Nephron progenitor cell (in vitro differentiated cells): ENCODE data around the gene KRT25.

Experiments used
- DNase-seq: peaks from one replicate; pipeline ENCODE4 v3.0.0; 2021
- H3K27ac Mint-ChIP-seq: 2 replicates; pipeline ENCODE4 v1.8.0; 2021; ENCODE audit warnings: mild to moderate bottlenecking, moderate library complexity, mixed read lengths
- H3K27me3 Mint-ChIP-seq: 2 replicates; pipeline ENCODE4 v1.8.0; 2021; ENCODE audit warnings: mild to moderate bottlenecking, low read depth, mixed read lengths; ENCODE audit not compliant: poor library complexity
- H3K36me3 Mint-ChIP-seq: 2 replicates; pipeline ENCODE4 v1.8.0; 2021; ENCODE audit warnings: low read depth, mixed read lengths
- H3K4me1 Mint-ChIP-seq: 2 replicates; pipeline ENCODE4 v1.8.0; 2021; ENCODE audit warnings: mixed read lengths
- H3K4me3 Mint-ChIP-seq: 2 replicates; pipeline ENCODE4 v1.8.0; 2021; ENCODE audit warnings: mild to moderate bottlenecking, moderate library complexity, mixed read lengths
- H3K9me3 Mint-ChIP-seq: 2 replicates; pipeline ENCODE4 v1.8.0; 2021; ENCODE audit warnings: mild to moderate bottlenecking, moderate library complexity, mixed read lengths
- TF ChIP-seq, protein P1 (sequence below): fragments of 200-600 bp; sonication (generic); IDR thresholded peaks from 2 replicates; pipeline ENCODE4 v1.5.0; 2021; ENCODE audit warnings: antibody characterized with exemption

Gene KRT25

DNA sequence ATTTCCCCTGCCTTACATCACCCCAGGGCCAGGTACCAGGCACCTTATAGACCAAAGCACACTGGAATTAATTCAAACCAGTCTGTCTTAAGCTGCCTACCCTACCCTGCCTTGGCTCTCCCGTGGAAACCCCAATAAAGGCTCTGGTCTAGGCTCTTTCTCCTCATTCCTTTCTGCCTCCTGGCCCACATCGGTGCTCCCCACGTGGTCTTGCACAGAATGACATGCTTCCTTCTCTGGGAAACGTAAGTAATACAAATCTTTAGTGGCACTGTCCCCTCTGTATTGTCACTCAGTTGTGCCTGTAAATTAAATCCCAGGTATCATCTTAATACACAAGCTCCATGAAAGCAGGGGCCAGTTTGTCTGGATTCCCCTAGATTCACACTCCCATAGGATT lies 16.6 kb downstream of the KRT25 start:
- Mint-ChIP-seq H3K27me3 (peaks cover 30% of the 10 kb centered on the region), H3K36me3 (no peaks in the 10 kb centered on the region), H3K4me3 (no peak overlapping the region), H3K27ac (no peak overlapping the region), H3K4me1 (no peaks in the 10 kb centered on the region), H3K9me3 (peaks cover 17% of the 10 kb centered on the region)
- DNase-seq: no peak
- TF ChIP-seq, protein P1, sequence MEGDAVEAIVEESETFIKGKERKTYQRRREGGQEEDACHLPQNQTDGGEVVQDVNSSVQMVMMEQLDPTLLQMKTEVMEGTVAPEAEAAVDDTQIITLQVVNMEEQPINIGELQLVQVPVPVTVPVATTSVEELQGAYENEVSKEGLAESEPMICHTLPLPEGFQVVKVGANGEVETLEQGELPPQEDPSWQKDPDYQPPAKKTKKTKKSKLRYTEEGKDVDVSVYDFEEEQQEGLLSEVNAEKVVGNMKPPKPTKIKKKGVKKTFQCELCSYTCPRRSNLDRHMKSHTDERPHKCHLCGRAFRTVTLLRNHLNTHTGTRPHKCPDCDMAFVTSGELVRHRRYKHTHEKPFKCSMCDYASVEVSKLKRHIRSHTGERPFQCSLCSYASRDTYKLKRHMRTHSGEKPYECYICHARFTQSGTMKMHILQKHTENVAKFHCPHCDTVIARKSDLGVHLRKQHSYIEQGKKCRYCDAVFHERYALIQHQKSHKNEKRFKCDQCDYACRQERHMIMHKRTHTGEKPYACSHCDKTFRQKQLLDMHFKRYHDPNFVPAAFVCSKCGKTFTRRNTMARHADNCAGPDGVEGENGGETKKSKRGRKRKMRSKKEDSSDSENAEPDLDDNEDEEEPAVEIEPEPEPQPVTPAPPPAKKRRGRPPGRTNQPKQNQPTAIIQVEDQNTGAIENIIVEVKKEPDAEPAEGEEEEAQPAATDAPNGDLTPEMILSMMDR: no peak

DNA sequence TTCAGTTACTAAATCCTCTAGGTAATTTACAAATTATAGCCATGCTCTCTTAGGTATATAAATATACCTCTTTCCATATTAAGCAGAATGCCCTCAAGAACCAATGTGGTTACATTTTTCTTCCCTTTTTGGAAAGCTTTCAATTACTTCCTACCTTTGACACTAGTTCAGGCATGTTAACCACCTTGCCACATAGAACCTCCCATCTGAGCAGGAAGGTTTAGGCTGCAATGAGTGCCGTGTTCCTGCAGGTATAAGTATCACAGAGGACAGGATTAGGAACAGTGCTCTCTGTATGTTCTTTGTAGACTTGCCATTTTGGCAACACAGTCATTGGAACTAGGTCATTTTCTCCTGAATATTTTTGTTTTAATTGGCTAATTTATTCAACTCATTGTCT lies 20.1 kb downstream of the KRT25 start:
- H3K9me3 Mint-ChIP-seq: peaks cover 6% of the 10 kb centered on the region
- DNase-seq: no peak
- no peak overlapping the region for H3K27ac Mint-ChIP-seq
- no peaks in the 10 kb centered on the region for H3K4me1 Mint-ChIP-seq
- H3K36me3 Mint-ChIP-seq: no peaks in the 10 kb centered on the region
- TF ChIP-seq, protein P1: no peak
- H3K27me3 Mint-ChIP-seq: peaks cover 41% of the 10 kb centered on the region
- H3K4me3 Mint-ChIP-seq: no peak overlapping the region

DNA sequence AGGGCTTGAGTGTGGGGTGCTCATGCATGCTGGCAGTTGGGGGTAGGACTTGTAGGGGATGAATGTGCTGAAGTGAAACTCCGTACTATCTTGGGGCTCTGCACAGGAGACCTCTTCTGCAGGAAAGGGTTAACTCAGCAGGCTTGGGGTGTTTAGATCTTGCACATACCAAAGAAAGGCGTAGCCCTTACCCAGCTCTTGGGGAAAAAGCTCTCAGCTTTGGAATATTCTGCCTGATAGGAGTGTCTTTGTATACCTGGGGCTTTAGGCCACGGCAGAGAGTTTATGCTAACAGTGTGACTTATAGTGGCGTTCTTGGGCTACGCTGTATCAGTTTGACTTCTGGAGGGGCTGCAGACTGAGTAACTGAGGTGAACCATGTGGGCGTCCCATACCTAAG lies 21.1 kb downstream of the KRT25 start:
- Mint-ChIP-seq H3K36me3 (no peaks in the 10 kb centered on the region), H3K4me1 (no peaks in the 10 kb centered on the region), H3K9me3 (peaks cover 6% of the 10 kb centered on the region), H3K4me3 (no peak overlapping the region), H3K27me3 (peaks cover 38% of the 10 kb centered on the region), H3K27ac (no peak overlapping the region)
- DNase-seq: no peak
- TF ChIP-seq, protein P1: no peak

DNA sequence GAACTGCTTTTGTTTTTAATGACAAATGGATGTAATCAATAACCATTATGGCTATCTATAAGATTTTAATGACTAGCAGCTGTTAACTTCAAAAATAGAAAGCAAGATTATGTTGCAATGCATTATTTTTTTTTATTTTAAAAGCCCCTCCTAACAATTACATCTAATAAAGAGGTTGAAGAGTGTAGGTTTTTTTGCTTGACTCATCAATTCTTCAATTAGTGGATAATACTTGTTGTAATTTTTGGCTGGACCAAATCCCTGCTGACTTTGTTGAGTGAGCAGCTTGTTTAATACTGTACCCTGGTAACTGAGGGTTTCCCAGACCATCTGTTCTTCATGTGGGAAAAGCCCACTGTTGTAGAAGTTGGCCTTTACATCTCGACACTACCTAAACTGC lies 24.2 kb downstream of the KRT25 start:
- H3K36me3 Mint-ChIP-seq: no peaks in the 10 kb centered on the region
- peaks cover 26% of the 10 kb centered on the region for H3K27me3 Mint-ChIP-seq
- H3K4me1 Mint-ChIP-seq: no peaks in the 10 kb centered on the region
- H3K9me3 Mint-ChIP-seq: peaks cover 6% of the 10 kb centered on the region
- H3K27ac Mint-ChIP-seq: no peak overlapping the region
- H3K4me3 Mint-ChIP-seq: no peak overlapping the region
- DNase-seq: no peak
- TF ChIP-seq, protein P1: no peak

DNA sequence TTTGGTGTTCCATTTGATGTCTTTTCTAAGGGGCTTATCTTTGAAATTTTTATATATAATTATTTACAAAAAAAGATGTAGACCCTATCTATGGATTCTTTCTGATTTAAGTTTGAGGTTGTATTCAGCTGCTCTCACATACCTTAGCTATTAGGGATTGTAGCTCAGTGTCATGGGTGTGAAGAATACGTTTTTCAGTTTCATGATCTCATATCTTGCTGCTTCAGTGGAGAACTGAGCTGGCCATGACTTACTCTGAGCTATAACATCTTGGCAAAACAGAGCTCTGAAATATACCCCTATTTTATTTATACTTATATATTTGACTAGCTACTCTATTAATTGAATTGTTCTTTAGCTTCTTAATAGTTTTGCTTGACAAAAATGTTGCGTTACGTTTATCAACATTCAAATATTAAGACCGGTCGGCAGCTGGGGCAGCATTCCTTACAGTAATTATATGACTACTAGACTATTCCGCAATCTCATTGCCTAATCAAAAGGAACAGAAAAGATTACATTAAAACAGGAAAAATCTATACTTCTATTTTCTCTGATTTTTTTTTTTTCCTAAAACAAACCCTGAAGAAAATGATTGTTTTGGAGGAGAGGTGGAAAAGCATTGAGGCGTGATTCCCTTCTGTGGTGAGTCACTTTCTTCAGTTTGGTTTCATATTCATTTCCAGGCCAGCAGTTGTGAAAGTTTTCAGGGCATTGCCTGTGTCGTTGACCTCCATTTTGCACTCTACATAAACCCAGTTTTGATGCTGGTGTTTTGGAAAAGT lies 27.5 kb downstream of the KRT25 start:
- TF ChIP-seq, protein P1: no peak
- H3K36me3 Mint-ChIP-seq: no peaks in the 10 kb centered on the region
- no peak overlapping the region for H3K4me3 Mint-ChIP-seq
- no peaks in the 10 kb centered on the region for H3K4me1 Mint-ChIP-seq
- no peaks in the 10 kb centered on the region for H3K9me3 Mint-ChIP-seq
- DNase-seq: no peak
- H3K27ac Mint-ChIP-seq: no peak overlapping the region
- H3K27me3 Mint-ChIP-seq: peaks cover 23% of the 10 kb centered on the region

DNA sequence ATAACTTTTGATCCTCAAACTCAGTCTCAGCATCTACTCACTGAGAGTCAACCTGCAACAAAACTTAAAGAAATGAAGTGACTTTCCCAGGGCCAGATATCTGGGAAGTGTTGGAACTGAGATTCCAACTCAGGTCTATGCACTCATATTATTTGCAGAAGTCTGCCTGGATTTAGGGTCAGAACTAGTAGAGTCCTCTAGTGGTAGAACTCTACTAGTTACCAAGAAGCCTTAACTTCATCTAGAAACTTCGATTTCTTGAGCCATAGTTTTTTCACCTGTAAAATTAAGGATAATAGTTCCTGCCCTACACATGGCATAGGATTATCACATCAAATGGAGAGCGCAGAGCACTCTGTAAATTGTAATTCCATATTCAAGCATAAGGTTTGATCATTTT lies 28.2 kb downstream of the KRT25 start:
- TF ChIP-seq, protein P1: no peak
- H3K4me1 Mint-ChIP-seq: no peaks in the 10 kb centered on the region
- peaks cover 22% of the 10 kb centered on the region for H3K27me3 Mint-ChIP-seq
- no peak overlapping the region for H3K4me3 Mint-ChIP-seq
- no peaks in the 10 kb centered on the region for H3K36me3 Mint-ChIP-seq
- no peaks in the 10 kb centered on the region for H3K9me3 Mint-ChIP-seq
- no peak for DNase-seq
- no peak overlapping the region for H3K27ac Mint-ChIP-seq
